MG63 (cell line): ENCODE results near the gene TCF4. TPM values are rescaled to one million over a fixed set of nuclear protein-coding genes. Genes with fewer than 3 reads are reported as not detected.
A peak's percentile ranks its signal among the peaks of the same experiment; 100 is the strongest.

Experiments
- DNase-seq: peaks from one replicate; pipeline ENCODE4 v3.0.0-alpha.2; 2020
- H3K27me3 ChIP-seq: fragments of 250-450 bp; sonication (Bioruptor Pico); 2 replicates; pipeline ENCODE4 v1.5.1; 2020; ENCODE audit warnings: mild to moderate bottlenecking, moderate library complexity
- H3K36me3 ChIP-seq: fragments of 250-450 bp; sonication (Bioruptor Pico); 2 replicates; pipeline ENCODE4 v1.5.1; 2020; ENCODE audit warnings: mild to moderate bottlenecking, moderate library complexity
- H3K4me3 ChIP-seq: fragments of 250-450 bp; sonication (Bioruptor Pico); 2 replicates; pipeline ENCODE4 v1.5.1; 2020; ENCODE audit warnings: mild to moderate bottlenecking, moderate library complexity
- H3K9me3 ChIP-seq: fragments of 250-450 bp; sonication (Bioruptor Pico); 2 replicates; pipeline ENCODE4 v1.5.1; 2020; ENCODE audit warnings: mild to moderate bottlenecking, moderate library complexity
- total RNA-seq: library from RNA; depleted of rRNA; stranded (reverse); fragments of >200 nt; shearing (Covaris generic); gene quantifications from 2 replicates; pipeline ENCODE4 v1.2.3, GENCODE V29; 2014; ENCODE audit warnings: low replicate concordance

The TCF4 gene
- total RNA-seq, 1 experiment from 2014 or later: 20.3 TPM

- Histone ChIP-seq H3K9me3 (no peaks in the 10 kb centered on the region), H3K36me3 (no peaks in the 10 kb centered on the region), H3K27me3 (no peaks in the 10 kb centered on the region), H3K4me3 (peak overlapping the region; percentile 35)
- peak; percentile 47 for DNase-seq
Measured at GRCh38 chr18:55421615-55422419, 166.2 kb downstream of the TCF4 start.

- Histone ChIP-seq H3K27me3 (no peaks in the 10 kb centered on the region), H3K4me3 (peak overlapping the region; percentile 35), H3K9me3 (no peaks in the 10 kb centered on the region), H3K36me3 (no peaks in the 10 kb centered on the region)
- DNase-seq: no peak
Measured at GRCh38 chr18:55421308-55421614, 166.7 kb downstream of the TCF4 start.

GRCh38 chr18:55420665-55421307 is 167.2 kb downstream of the TCF4 start:
- Histone ChIP-seq H3K36me3 (no peaks in the 10 kb centered on the region), H3K27me3 (no peaks in the 10 kb centered on the region), H3K9me3 (no peaks in the 10 kb centered on the region), H3K4me3 (peak overlapping the region; percentile 35)
- DNase-seq: no peak

- Histone ChIP-seq H3K27me3 (no peaks in the 10 kb centered on the region), H3K36me3 (no peaks in the 10 kb centered on the region), H3K9me3 (no peaks in the 10 kb centered on the region), H3K4me3 (peak overlapping the region; percentile 35)
- no peak for DNase-seq
Measured at GRCh38 chr18:55419947-55420664, 167.9 kb downstream of the TCF4 start.

- no peaks in the 10 kb centered on the region for H3K36me3 ChIP-seq
- DNase-seq: no peak
- H3K9me3 ChIP-seq: no peaks in the 10 kb centered on the region
- no peak overlapping the region; the same call in 1 of the 2 replicates for H3K4me3 ChIP-seq
- no peaks in the 10 kb centered on the region for H3K27me3 ChIP-seq
Measured at GRCh38 chr18:55419132-55419946, 168.7 kb downstream of the TCF4 start.

- Histone ChIP-seq H3K27me3 (no peaks in the 10 kb centered on the region), H3K4me3 (no peak overlapping the region), H3K36me3 (no peaks in the 10 kb centered on the region)
Measured at GRCh38 chr18:55418439-55418838, 169.6 kb downstream of the TCF4 start.

GRCh38 chr18:55416791-55417190 is 171.2 kb downstream of the TCF4 start:
- Histone ChIP-seq H3K27me3 (no peaks in the 10 kb centered on the region), H3K36me3 (no peaks in the 10 kb centered on the region), H3K4me3 (no peak overlapping the region), H3K9me3 (no peaks in the 10 kb centered on the region)
- DNase-seq: no peak

More at GRCh38 chr18:55418439-55418838, 169.6 kb downstream of the TCF4 start:
- H3K9me3 ChIP-seq: no peaks in the 10 kb centered on the region
- DNase-seq: no peak

- DNase-seq: peak; percentile 71
- Histone ChIP-seq H3K36me3 (no peaks in the 10 kb centered on the region), H3K27me3 (no peaks in the 10 kb centered on the region), H3K9me3 (no peaks in the 10 kb centered on the region), H3K4me3 (no peak overlapping the region)
Measured at GRCh38 chr18:55415258-55415871, 172.6 kb downstream of the TCF4 start.

- H3K27me3 ChIP-seq: no peaks in the 10 kb centered on the region
- H3K9me3 ChIP-seq: no peaks in the 10 kb centered on the region
- no peak for DNase-seq
- H3K4me3 ChIP-seq: no peak overlapping the region
- H3K36me3 ChIP-seq: no peaks in the 10 kb centered on the region
Measured at GRCh38 chr18:55414475-55414874, 173.5 kb downstream of the TCF4 start.

- H3K27me3 ChIP-seq: no peaks in the 10 kb centered on the region
- no peaks in the 10 kb centered on the region for H3K36me3 ChIP-seq
- H3K9me3 ChIP-seq: no peaks in the 10 kb centered on the region
- no peak for DNase-seq
- no peak overlapping the region for H3K4me3 ChIP-seq
Measured at GRCh38 chr18:55413474-55413873, 174.5 kb downstream of the TCF4 start.

GRCh38 chr18:55407774-55408535 is 180.0 kb downstream of the TCF4 start:
- Histone ChIP-seq H3K36me3 (no peaks in the 10 kb centered on the region), H3K27me3 (no peaks in the 10 kb centered on the region), H3K9me3 (no peaks in the 10 kb centered on the region), H3K4me3 (no peak overlapping the region)
- no peak for DNase-seq

GRCh38 chr18:55407191-55407590 is 180.8 kb downstream of the TCF4 start:
- peak overlapping the region; percentile 36; the same call in 1 of the 2 replicates for H3K4me3 ChIP-seq
- no peaks in the 10 kb centered on the region for H3K9me3 ChIP-seq
- H3K27me3 ChIP-seq: no peaks in the 10 kb centered on the region
- no peak for DNase-seq
- no peaks in the 10 kb centered on the region for H3K36me3 ChIP-seq

GRCh38 chr18:55406451-55406991 is 181.5 kb downstream of the TCF4 start:
- Histone ChIP-seq H3K36me3 (no peaks in the 10 kb centered on the region), H3K27me3 (no peaks in the 10 kb centered on the region), H3K4me3 (peak overlapping the region; percentile 36), H3K9me3 (no peaks in the 10 kb centered on the region)
- no peak for DNase-seq

- DNase-seq: peak; percentile 90
- H3K27me3 ChIP-seq: no peaks in the 10 kb centered on the region
- peak overlapping the region; percentile 36 for H3K4me3 ChIP-seq
- H3K36me3 ChIP-seq: no peaks in the 10 kb centered on the region
- H3K9me3 ChIP-seq: no peaks in the 10 kb centered on the region
Measured at GRCh38 chr18:55405893-55406406, 182.0 kb downstream of the TCF4 start.

- no peak overlapping the region for H3K4me3 ChIP-seq
- H3K27me3 ChIP-seq: no peaks in the 10 kb centered on the region
- H3K9me3 ChIP-seq: no peaks in the 10 kb centered on the region
- H3K36me3 ChIP-seq: no peaks in the 10 kb centered on the region
- no peak for DNase-seq
Measured at GRCh38 chr18:55405475-55405874, 182.5 kb downstream of the TCF4 start.
